HepG2 (cell line): Measurements from ENCODE around the gene BIN1. TPM values are rescaled to one million over a fixed set of nuclear protein-coding genes. Genes with fewer than 3 reads are reported as not detected.

Experiments
- MTF2 ChIP-seq: sonication (generic); formaldehyde crosslinking; IDR thresholded peaks from 2 replicates; pipeline ENCODE4 v1.5.0; 2020; ENCODE audit warnings: missing genetic modification reagents, borderline replicate concordance
- ZBTB49 ChIP-seq: sonication (generic); formaldehyde crosslinking; IDR thresholded peaks from 2 replicates; pipeline ENCODE4 v1.4.0; 2020; ENCODE audit warnings: missing genetic modification reagents, borderline replicate concordance
- ZNF276 ChIP-seq: sonication (generic); formaldehyde crosslinking; IDR thresholded peaks from 2 replicates; pipeline ENCODE4 v1.4.0; 2020; ENCODE audit warnings: mild to moderate bottlenecking, low read depth, missing genetic modification reagents
- ZNF513 ChIP-seq: sonication (generic); formaldehyde crosslinking; conservative IDR thresholded peaks from 2 replicates; pipeline ENCODE4 v1.5.0; 2020; ENCODE audit warnings: missing genetic modification reagents
- polyA plus RNA-seq, 8 experiments: library from polyadenylated mRNA; depleted of rRNA in 3 of 8; stranded (reverse) in 7 of 8; unstranded in 1 of 8; fragments of >200 nt; fragmentation: Illumina TruSeq in 4 of 8; extraction: Trizol in 4 of 8; gene quantifications; 2 replicates each; pipeline versions ENCODE4 v1.2.1 to v1.2.3, GENCODE V29; 2011 to 2016; ENCODE audit warnings: low read depth in 4 of 8, missing spikeins in 1 of 8, mixed read lengths in 1 of 8; ENCODE audit not compliant: insufficient read depth in 1 of 8
- total RNA-seq, 5 experiments: library from RNA; depleted of rRNA; stranded (reverse); fragments of >200 nt; fragmentation: Illumina TruSeq; extraction: Trizol; gene quantifications; 2 replicates each; pipeline ENCODE4 v1.2.3, GENCODE V29; 2016; ENCODE audit warnings: low read depth in 1 of 5

Gene BIN1
- total and polyA plus RNA-seq, 2 of the 13 experiments (the other 11 are each of a cell fraction or from before 2014, with no cell fraction given): 0.93 to 1.2 TPM

- TF ChIP-seq ZNF276 (CRISPR knock-in tag) (no peak), MTF2 (CRISPR knock-in tag) (no peak), ZNF513 (no peak), ZBTB49 (CRISPR knock-in tag) (no peak)
These were observed 48.6 kb downstream of the BIN1 start (continued) for GRCh38 chr2:127058246-127058953.
